H9 (cell line): ENCODE data around the gene NACA. TPM values are rescaled to one million over a fixed set of nuclear protein-coding genes. Genes with fewer than 3 reads are reported as not detected.
A peak's percentile ranks its signal among the peaks of the same experiment; 100 is the strongest.

Experiments used
- DNase-seq: peaks from one replicate; pipeline ENCODE4 v3.0.0-alpha.2; 2017
- H2AFZ ChIP-seq: one replicate; pipeline ENCODE4 v1.6.1; 2013; ENCODE audit warnings: mild to moderate bottlenecking, low read length, control low read depth, moderate library complexity
- H2AK5ac ChIP-seq: 2 replicates; pipeline ENCODE4 v1.6.1; 2013; ENCODE audit warnings: low read length, control low read depth, mixed read lengths; ENCODE audit not compliant: insufficient read length
- H2BK120ac ChIP-seq: one replicate; pipeline ENCODE4 v1.6.1; 2013; ENCODE audit warnings: low read depth, mild to moderate bottlenecking, low read length, control low read depth, inconsistent platforms; ENCODE audit not compliant: poor library complexity, severe bottlenecking
- H2BK12ac ChIP-seq: 2 replicates; pipeline ENCODE4 v1.6.1; 2013; ENCODE audit warnings: low read length, control low read depth, mixed read lengths, low read depth; ENCODE audit not compliant: insufficient read length
- H2BK15ac ChIP-seq: 2 replicates; pipeline ENCODE4 v1.6.1; 2013; ENCODE audit warnings: low read depth, low read length, control low read depth
- H2BK20ac ChIP-seq: one replicate; pipeline ENCODE4 v1.6.1; 2013; ENCODE audit warnings: low read depth, mild to moderate bottlenecking, low read length, control low read depth, inconsistent platforms; ENCODE audit not compliant: poor library complexity, severe bottlenecking
- H2BK5ac ChIP-seq: 2 replicates; pipeline ENCODE4 v1.6.1; 2013; ENCODE audit warnings: low read length, control low read depth, mixed read lengths; ENCODE audit not compliant: insufficient read length
- H3K14ac ChIP-seq: 2 replicates; pipeline ENCODE4 v1.6.1; 2013; ENCODE audit warnings: low read length, control low read depth; ENCODE audit not compliant: insufficient read depth
- H3K18ac ChIP-seq: 2 replicates; pipeline ENCODE4 v1.6.1; 2013; ENCODE audit warnings: low read depth, mild to moderate bottlenecking, mixed read lengths, low read length, control low read depth; ENCODE audit not compliant: insufficient read length
- H3K23ac ChIP-seq: 2 replicates; pipeline ENCODE4 v1.6.1; 2013; ENCODE audit warnings: low read length, control low read depth, mixed read lengths, low read depth; ENCODE audit not compliant: insufficient read length
- H3K23me2 ChIP-seq: 2 replicates; pipeline ENCODE4 v1.6.1; 2013; ENCODE audit warnings: low read depth, mild to moderate bottlenecking, mixed read lengths, low read length, control low read depth; ENCODE audit not compliant: insufficient read length, poor library complexity, severe bottlenecking
- H3K27ac ChIP-seq: 2 replicates; pipeline ENCODE4 v1.5.1; 2013; ENCODE audit warnings: low read length, control low read depth, mixed read lengths, low read depth; ENCODE audit not compliant: insufficient read length
- H3K27me3 ChIP-seq: 2 replicates; pipeline ENCODE4 v1.6.1; 2013; ENCODE audit warnings: low read length, control low read depth, inconsistent platforms; ENCODE audit not compliant: insufficient read depth
- H3K4ac ChIP-seq: 2 replicates; pipeline ENCODE4 v1.6.1; 2013; ENCODE audit warnings: low read depth, mild to moderate bottlenecking, control low read depth, inconsistent platforms, low read length, moderate library complexity
- H3K4me1 ChIP-seq: 2 replicates; pipeline ENCODE4 v1.6.1; 2013; ENCODE audit warnings: low read length, control low read depth, inconsistent platforms; ENCODE audit not compliant: insufficient read depth
- H3K4me2 ChIP-seq: 2 replicates; pipeline ENCODE4 v1.6.1; 2013; ENCODE audit warnings: low read length, control low read depth, mixed read lengths; ENCODE audit not compliant: insufficient read length, insufficient read depth
- H3K56ac ChIP-seq: 2 replicates; pipeline ENCODE4 v1.6.1; 2013; ENCODE audit warnings: low read depth, mild to moderate bottlenecking, mixed read lengths, low read length, control low read depth; ENCODE audit not compliant: insufficient read length
- H3K79me1 ChIP-seq: 2 replicates; pipeline ENCODE4 v1.6.1; 2013; ENCODE audit warnings: low read depth, mild to moderate bottlenecking, moderate library complexity, low read length, control low read depth, inconsistent platforms; ENCODE audit not compliant: insufficient read depth, poor library complexity, severe bottlenecking
- H3K79me2 ChIP-seq: 2 replicates; pipeline ENCODE4 v1.6.1; 2013; ENCODE audit warnings: low read length, control low read depth, inconsistent platforms; ENCODE audit not compliant: insufficient read depth
- H3K9ac ChIP-seq: 2 replicates; pipeline ENCODE4 v1.6.1; 2013; ENCODE audit warnings: low read length, control low read depth, mixed read lengths; ENCODE audit not compliant: insufficient read length; ENCODE audit errors: extremely low read depth
- H3K9me3 ChIP-seq: one replicate; pipeline ENCODE4 v1.6.1; 2013; ENCODE audit warnings: low read depth, low read length, inconsistent platforms; ENCODE audit not compliant: control insufficient read depth
- H3T11ph ChIP-seq: one replicate; pipeline ENCODE4 v1.6.1; 2013; ENCODE audit warnings: mild to moderate bottlenecking, low read length, control low read depth, inconsistent platforms
- H4K20me1 ChIP-seq: one replicate; pipeline ENCODE4 v1.6.1; 2013; ENCODE audit not compliant: control insufficient read depth, insufficient read length, insufficient read depth
- H4K5ac ChIP-seq: 2 replicates; pipeline ENCODE4 v1.6.1; 2013; ENCODE audit warnings: low read depth, mild to moderate bottlenecking, mixed read lengths, low read length, control low read depth; ENCODE audit not compliant: insufficient read length
- H4K8ac ChIP-seq: replicated peaks from 2 replicates; pipeline ENCODE4 v1.6.1; 2013; ENCODE audit warnings: low read length, control low read depth, mixed read lengths, low read depth; ENCODE audit not compliant: insufficient read length
- H4K91ac ChIP-seq: 2 replicates; pipeline ENCODE4 v1.6.1; 2013; ENCODE audit warnings: low read depth, mild to moderate bottlenecking, moderate library complexity, mixed read lengths, low read length, control low read depth; ENCODE audit not compliant: insufficient read length
- H3K27ac Mint-ChIP-seq, 3 experiments: 2 replicates in 2 of 3; 3 replicates in 1 of 3; pipeline ENCODE4 v1.8.0; 2020 to 2021; ENCODE audit warnings: mixed read lengths in 3 of 3, mild to moderate bottlenecking in 1 of 3, moderate library complexity in 1 of 3
- H3K27me3 Mint-ChIP-seq: 2 replicates; pipeline ENCODE4 v1.8.0; 2021; ENCODE audit warnings: low read depth, mild to moderate bottlenecking, moderate library complexity, mixed read lengths
- H3K36me3 Mint-ChIP-seq, 3 experiments: 2 replicates in 2 of 3; 3 replicates in 1 of 3; pipeline ENCODE4 v1.8.0; 2020 to 2021; ENCODE audit warnings: low read depth in 3 of 3, mixed read lengths in 3 of 3; ENCODE audit not compliant: insufficient read depth in 1 of 3
- H3K4me1 Mint-ChIP-seq, 2 experiments: 2 replicates each; pipeline ENCODE4 v1.8.0; 2020; ENCODE audit warnings: mixed read lengths in 2 of 2
- H3K4me3 Mint-ChIP-seq, 2 experiments: 2 replicates in 1 of 2; 3 replicates in 1 of 2; pipeline ENCODE4 v1.8.0; 2020 to 2021; ENCODE audit warnings: mild to moderate bottlenecking in 2 of 2, mixed read lengths in 2 of 2, moderate library complexity in 1 of 2
- H3K9me3 Mint-ChIP-seq, 2 experiments: 2 replicates in 1 of 2; 3 replicates in 1 of 2; pipeline ENCODE4 v1.8.0; 2020; ENCODE audit warnings: mild to moderate bottlenecking in 2 of 2, mixed read lengths in 2 of 2, moderate library complexity in 1 of 2
- CTCF ChIP-seq: fragments of 200-600 bp; sonication (generic); conservative IDR thresholded peaks from 3 replicates; pipeline ENCODE4 v1.8.0; 2021; ENCODE audit warnings: antibody characterized with exemption, mild to moderate bottlenecking
- total RNA-seq: library from RNA; stranded (reverse); gene quantifications from 2 replicates; pipeline ENCODE4 v1.2.1, GENCODE V29; 2021

The NACA gene
- total RNA-seq, 1 experiment from 2014 or later, result 1,204 TPM

- Histone ChIP-seq H3K18ac (no peak overlapping the region), H3K27ac (no peak overlapping the region), H3K4me2 (no peak overlapping the region), H4K8ac (no peak overlapping the region), H3K79me1 (peaks cover 11% of the 10 kb centered on the region), H3K23ac (no peak overlapping the region), H4K5ac (no peak overlapping the region), H4K20me1 (no peaks in the 10 kb centered on the region), H3K9ac (no peak overlapping the region), H4K91ac (no peak overlapping the region), H3K4me1 (peaks cover 10% of the 10 kb centered on the region), H3K9me3 (no peaks in the 10 kb centered on the region), H2AK5ac (no peak overlapping the region), H2BK20ac (no peak overlapping the region), H3K14ac (no peak overlapping the region), H2BK120ac (no peak overlapping the region), H3K23me2 (peaks cover 5% of the 10 kb centered on the region), H2BK15ac (no peak overlapping the region), H3K27me3 (no peaks in the 10 kb centered on the region), H3T11ph (no peak overlapping the region), H3K4ac (no peak overlapping the region), H2BK5ac (no peak overlapping the region), H2AFZ (no peak overlapping the region), H3K56ac (no peak overlapping the region), H3K79me2 (peaks cover 45% of the 10 kb centered on the region; the same call in 1 of the 2 replicates), H2BK12ac (no peak overlapping the region)
- H3K4me1 Mint-ChIP-seq, result peaks cover 64 to 67% of the 10 kb centered on the region in 2 experiments
- H3K27me3 Mint-ChIP-seq, result no peaks in the 10 kb centered on the region
- no peak for DNase-seq
- H3K36me3 Mint-ChIP-seq, result peaks cover 75 to 85% (median 82%) of the 10 kb centered on the region in 3 experiments
- no peaks in the 10 kb centered on the region for H3K9me3 Mint-ChIP-seq
- H3K27ac Mint-ChIP-seq, result peak overlapping the region; percentile 63 to 93 (median 74); a peak in 6 of 7 replicates
- no peak for TF ChIP-seq CTCF
- peak overlapping the region in 1 of 2 experiments; percentile 52; a peak in 2 of 5 replicates for H3K4me3 Mint-ChIP-seq
These were observed 6.0 kb downstream of the NACA start for GRCh38 chr12:56719056-56719455.
